HL-60 (cell line): ENCODE results near the gene EBF4.

ENCODE experiments used
- GABPA ChIP-seq: IDR thresholded peaks from 2 replicates; pipeline ENCODE4 v1.6.1; 2012; ENCODE audit warnings: low read depth
- POLR2AphosphoS5 ChIP-seq: IDR thresholded peaks from 2 replicates; pipeline ENCODE4 v1.6.1; 2012; ENCODE audit warnings: low read depth
- TF ChIP-seq, protein P1 (sequence below): IDR thresholded peaks from one replicate; pipeline ENCODE4 v1.5.1; 2011; ENCODE audit warnings: low read length, control low read depth, inconsistent platforms; ENCODE audit not compliant: insufficient read depth

GRCh38 chr20:2809690-2810089 is 117.1 kb downstream of the EBF4 start:
- TF ChIP-seq, protein P1, sequence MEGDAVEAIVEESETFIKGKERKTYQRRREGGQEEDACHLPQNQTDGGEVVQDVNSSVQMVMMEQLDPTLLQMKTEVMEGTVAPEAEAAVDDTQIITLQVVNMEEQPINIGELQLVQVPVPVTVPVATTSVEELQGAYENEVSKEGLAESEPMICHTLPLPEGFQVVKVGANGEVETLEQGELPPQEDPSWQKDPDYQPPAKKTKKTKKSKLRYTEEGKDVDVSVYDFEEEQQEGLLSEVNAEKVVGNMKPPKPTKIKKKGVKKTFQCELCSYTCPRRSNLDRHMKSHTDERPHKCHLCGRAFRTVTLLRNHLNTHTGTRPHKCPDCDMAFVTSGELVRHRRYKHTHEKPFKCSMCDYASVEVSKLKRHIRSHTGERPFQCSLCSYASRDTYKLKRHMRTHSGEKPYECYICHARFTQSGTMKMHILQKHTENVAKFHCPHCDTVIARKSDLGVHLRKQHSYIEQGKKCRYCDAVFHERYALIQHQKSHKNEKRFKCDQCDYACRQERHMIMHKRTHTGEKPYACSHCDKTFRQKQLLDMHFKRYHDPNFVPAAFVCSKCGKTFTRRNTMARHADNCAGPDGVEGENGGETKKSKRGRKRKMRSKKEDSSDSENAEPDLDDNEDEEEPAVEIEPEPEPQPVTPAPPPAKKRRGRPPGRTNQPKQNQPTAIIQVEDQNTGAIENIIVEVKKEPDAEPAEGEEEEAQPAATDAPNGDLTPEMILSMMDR, result no peak
- no peak for TF ChIP-seq POLR2AphosphoS5
- TF ChIP-seq GABPA, result no peak
